Fibroblast of gingiva (primary cell): ENCODE data around the gene ANKRD42.
"Not testable (repeated sequence)": the region's sequence is repeated elsewhere in the genome, so short reads cannot be mapped to it uniquely, and the experiment has no call there.

Source experiments
- DNase-seq: peaks from one replicate; pipeline ENCODE4 v3.0.0-alpha.2; 2011; ENCODE audit warnings: low read depth

The ANKRD42 gene

GRCh38 chr11:83241291-83241946 is 47.9 kb downstream of the ANKRD42 start:
- peak; percentile 27 for DNase-seq

- no peak for DNase-seq
Observed at GRCh38 chr11:83249445-83249844, 55.9 kb downstream of the ANKRD42 start.

- peak; percentile 40 for DNase-seq
Observed at GRCh38 chr11:83249972-83250593, 56.6 kb downstream of the ANKRD42 start.

- DNase-seq, result no peak
Observed at GRCh38 chr11:83252266-83252665, 58.8 kb downstream of the ANKRD42 start.

GRCh38 chr11:83252941-83253340 is 59.4 kb downstream of the ANKRD42 start:
- no peak for DNase-seq

- no peak for DNase-seq
Observed at GRCh38 chr11:83255366-83255765, 61.9 kb downstream of the ANKRD42 start.

- no peak for DNase-seq
Observed at GRCh38 chr11:83256602-83257340, 63.3 kb downstream of the ANKRD42 start.

- peak; percentile 82 for DNase-seq
Observed at GRCh38 chr11:83257761-83258168, 64.3 kb downstream of the ANKRD42 start.

GRCh38 chr11:83259559-83259958 is 66.0 kb downstream of the ANKRD42 start:
- no peak for DNase-seq

- no peak for DNase-seq
Observed at GRCh38 chr11:83265331-83265730, 71.8 kb downstream of the ANKRD42 start.

GRCh38 chr11:83269080-83269479 is 75.6 kb downstream of the ANKRD42 start:
- not testable (repeated sequence) for DNase-seq

GRCh38 chr11:83271734-83272133 is 78.2 kb downstream of the ANKRD42 start:
- DNase-seq, result not testable (repeated sequence)

- peak; percentile 40 for DNase-seq
Observed at GRCh38 chr11:83272627-83273026, 79.1 kb downstream of the ANKRD42 start.

GRCh38 chr11:83275888-83276641 is 82.6 kb downstream of the ANKRD42 start:
- no peak for DNase-seq

GRCh38 chr11:83278351-83278750 is 84.8 kb downstream of the ANKRD42 start:
- DNase-seq, result no peak

GRCh38 chr11:83280256-83280655 is 86.7 kb downstream of the ANKRD42 start:
- DNase-seq, result no peak

GRCh38 chr11:83282084-83282716 is 88.7 kb downstream of the ANKRD42 start:
- no peak for DNase-seq

GRCh38 chr11:83284501-83285150 is 91.1 kb downstream of the ANKRD42 start:
- DNase-seq, result no peak

- DNase-seq, result peak; percentile 6
Observed at GRCh38 chr11:83285151-83285770, 91.7 kb downstream of the ANKRD42 start.

- DNase-seq, result peak; percentile 98
Observed at GRCh38 chr11:83285771-83286528, 92.4 kb downstream of the ANKRD42 start, which contains the start of gene CCDC90B. CCDC90B (minus strand) TSS chr11:83286367; CDS start chr11:83285972, 395 bp downstream.
